K562 (cell line): ENCODE measurements around the gene PEX10. TPM values are rescaled to one million over a fixed set of nuclear protein-coding genes. Genes with fewer than 3 reads are reported as not detected.

Experiments
- ATAC-seq: fragments of 200-7000 bp; cut with Tn5 transposase; 3 replicates; pipeline ENCODE4 v1.9.1; 2020; ENCODE audit warnings: moderate library complexity
- BruUV-seq: library from RNA; stranded (reverse); fragments of 400-500 nt; replicated peaks from 2 replicates; lab custom pipeline; 2021; lab: Mats Ljungman, UMichigan
- CTCF ChIA-PET: fragments of 300-600 bp; formaldehyde crosslinking; extraction: SDS; loops from one replicate; lab custom pipeline; 2021; ENCODE audit warnings: low intra/inter-chr PET ratio; lab: Yijun Ruan, JAX
- POLR2A ChIA-PET: fragments of 300-600, 350-650 bp; sonication (Branson Sonifier 250); formaldehyde crosslinking; extraction: SDS; loops from one replicate; lab custom pipeline; 2021; ENCODE audit warnings: antibody characterized with exemption, inconsistent platforms; lab: Yijun Ruan, JAX
- DNase-seq, 4 experiments: peaks; one replicate each; pipeline versions ENCODE4 v3.0.0 to v3.0.0-alpha.2; 2011 to 2018; ENCODE audit warnings: low spot score in 3 of 4, mixed read lengths in 3 of 4; ENCODE audit errors: extremely low read depth in 1 of 4
- FAIRE-seq: peaks from 2 replicates; lab custom pipeline; 2011; peaks lifted over from hg19 to GRCh38; lab: Jason Lieb, UNC
- H2AFZ ChIP-seq: 2 replicates; pipeline ENCODE4 v1.6.0; 2011; ENCODE audit warnings: low read depth, low read length, control low read depth, inconsistent platforms
- H3K27ac ChIP-seq: fragments of 200-600 bp; 3 replicates; pipeline ENCODE4 v1.8.0; 2011; ENCODE audit warnings: low read depth, mild to moderate bottlenecking, control low read depth, inconsistent platforms, low read length, moderate library complexity, mixed read lengths; ENCODE audit errors: extremely low read depth
- H3K27me3 ChIP-seq, 2 experiments: fragments of 300-600 bp in 1 of 2; 2 replicates in 1 of 2; 3 replicates in 1 of 2; pipeline versions ENCODE4 v1.6.0 to v1.8.0; 2011; ENCODE audit warnings: inconsistent platforms in 2 of 2, low read length in 2 of 2, mild to moderate bottlenecking in 1 of 2, mixed read lengths in 1 of 2, moderate library complexity in 1 of 2; ENCODE audit not compliant: control insufficient read depth in 2 of 2, insufficient read depth in 2 of 2
- H3K36me3 ChIP-seq: fragments of 300-600 bp; 3 replicates; pipeline ENCODE4 v1.8.0; 2011; ENCODE audit warnings: mild to moderate bottlenecking, low read length, inconsistent platforms; ENCODE audit not compliant: control insufficient read depth, insufficient read depth
- H3K4me1 ChIP-seq, 2 experiments: fragments of 200-600 bp in 1 of 2; replicated peaks in 1 of 2; 2 replicates in 1 of 2; 3 replicates in 1 of 2; pipeline versions ENCODE4 v1.5.1 to v1.8.0; 2011; ENCODE audit warnings: inconsistent platforms in 2 of 2, low read length in 2 of 2, mild to moderate bottlenecking in 1 of 2, mixed read lengths in 1 of 2, moderate library complexity in 1 of 2; ENCODE audit not compliant: control insufficient read depth in 2 of 2, insufficient read depth in 2 of 2
- H3K4me2 ChIP-seq: 2 replicates; pipeline ENCODE4 v1.6.1; 2011; ENCODE audit warnings: low read length, control low read depth, inconsistent platforms, mixed read lengths; ENCODE audit not compliant: insufficient read depth
- H3K4me3 ChIP-seq: fragments of 200-600 bp; sonication (generic), shearing (Covaris generic); 2 replicates; pipeline ENCODE4 v1.5.1; 2016; ENCODE audit warnings: control low read depth, inconsistent platforms
- H3K79me2 ChIP-seq: fragments of 200-600 bp; 3 replicates; pipeline ENCODE4 v1.8.0; 2011; ENCODE audit warnings: low read length, inconsistent platforms; ENCODE audit not compliant: control insufficient read depth, insufficient read depth
- H3K9ac ChIP-seq, 2 experiments: 2 replicates each; pipeline versions ENCODE4 v1.6.0 to v1.6.1; 2011; ENCODE audit warnings: low read depth in 2 of 2, low read length in 2 of 2, control low read depth in 1 of 2, inconsistent platforms in 1 of 2, mild to moderate bottlenecking in 1 of 2, mixed read lengths in 1 of 2; ENCODE audit not compliant: insufficient read depth in 1 of 2
- H3K9me1 ChIP-seq: one replicate; pipeline ENCODE4 v1.6.0; 2011; ENCODE audit warnings: inconsistent platforms, mild to moderate bottlenecking, low read length, moderate library complexity; ENCODE audit not compliant: control insufficient read depth, insufficient read depth
- H3K9me3 ChIP-seq: replicated peaks from 2 replicates; pipeline ENCODE4 v1.5.1; 2011; ENCODE audit warnings: low read depth, low read length, inconsistent platforms; ENCODE audit not compliant: control insufficient read depth, insufficient read depth
- H4K20me1 ChIP-seq: replicated peaks from 2 replicates; pipeline ENCODE4 v1.6.1; 2011; ENCODE audit warnings: low read length, inconsistent platforms, mixed read lengths; ENCODE audit not compliant: control insufficient read depth, insufficient read depth
- E2F5 ChIP-seq: sonication (generic); formaldehyde crosslinking; IDR thresholded peaks from 2 replicates; pipeline ENCODE4 v1.8.0; 2022; ENCODE audit warnings: mild to moderate bottlenecking, missing genetic modification reagents
- IRF1 ChIP-seq: sonication (generic); formaldehyde crosslinking; IDR thresholded peaks from 2 replicates; pipeline ENCODE4 v1.8.0; 2022; ENCODE audit warnings: missing genetic modification reagents, mild to moderate bottlenecking, borderline replicate concordance
- KAT7 ChIP-seq: sonication (generic); formaldehyde crosslinking; IDR thresholded peaks from 2 replicates; pipeline ENCODE4 v1.8.0; 2022; ENCODE audit warnings: missing genetic modification reagents, mild to moderate bottlenecking, borderline replicate concordance
- NFE2 ChIP-seq: IDR thresholded peaks from 2 replicates; pipeline ENCODE4 v1.6.1; 2014; ENCODE audit warnings: antibody characterized with exemption, low read depth
- PCBP1 ChIP-seq: fragments of 200-400 bp; formaldehyde crosslinking; IDR thresholded peaks from 2 replicates; pipeline ENCODE4 v1.6.1; 2018; ENCODE audit warnings: mild to moderate bottlenecking, low read depth, low read length; ENCODE audit not compliant: poor library complexity, severe bottlenecking
- RERE ChIP-seq: sonication (generic); formaldehyde crosslinking; IDR thresholded peaks from 2 replicates; pipeline ENCODE4 v1.8.0; 2023; ENCODE audit warnings: missing genetic modification reagents, mild to moderate bottlenecking, borderline replicate concordance
- SNIP1 ChIP-seq: fragments of 450-650 bp; IDR thresholded peaks from 2 replicates; pipeline ENCODE4 v1.7.1; 2017; ENCODE audit warnings: low read depth, mild to moderate bottlenecking
- WGBS: fragments of 100-300 bp; shearing (Covaris generic); methylation state at CpG from one replicate; pipeline ENCODE4 v1.1.6; 2016; ENCODE audit warnings: low coverage, mixed read lengths; ENCODE audit not compliant: insufficient coverage; ENCODE audit errors: missing lambda C conversion rate; 5-methylcytosine and 5-hydroxymethylcytosine counted together
- in situ Hi-C: fragments of 300-500 bp; cut with MboI; formaldehyde crosslinking; loops from 4 replicates; pipeline ENCODE4 v1.15.0; 2018; ENCODE audit warnings: inconsistent platforms, mixed read lengths
- intact Hi-C: fragments of 100-400 bp; cut with micrococcal nuclease; formaldehyde crosslinking; loops from 2 replicates; pipeline ENCODE4 v1.14.2; 2022
- polyA plus RNA-seq, 8 experiments: library from polyadenylated mRNA; depleted of rRNA in 4 of 8; stranded (reverse) in 5 of 8; unstranded in 3 of 8; fragments of >200 nt; fragmentation: Nextera tagmentation in 2 of 8; fragmentation: Illumina TruSeq in 1 of 8; extraction: Ambion mirVana in 2 of 8; extraction: Trizol in 1 of 8; gene quantifications; 2 replicates each; pipeline versions ENCODE4 v1.2.1 to v1.2.3, GENCODE V29; 2011 to 2014; ENCODE audit warnings: inconsistent platforms in 1 of 8, missing spikeins in 1 of 8
- total RNA-seq, 7 experiments: library from RNA; depleted of rRNA in 6 of 7; stranded (reverse); fragments of >200 nt in 6 of 7; fragmentation: Illumina TruSeq in 2 of 7; extraction: Trizol in 2 of 7; gene quantifications; 2 replicates each; pipeline versions ENCODE4 v1.2.1 to v1.2.3, GENCODE V29; 2011 to 2021; ENCODE audit warnings: low replicate concordance in 1 of 7

The PEX10 gene
- total and polyA plus RNA-seq, 9 of the 15 experiments (the other 6 are each of a cell fraction or from before 2014, with no cell fraction given) = 0.03 to 26.2 (median 8.7) TPM

- WGBS = 1% methylated on average over 7 of the region's 7 CpGs
- no TSS peak for BruUV-seq
- in situ Hi-C loops = no loop called here
Measured at GRCh38 chr1:2436876-2437275, 24.5 kb upstream of the PEX10 start.

DNA sequence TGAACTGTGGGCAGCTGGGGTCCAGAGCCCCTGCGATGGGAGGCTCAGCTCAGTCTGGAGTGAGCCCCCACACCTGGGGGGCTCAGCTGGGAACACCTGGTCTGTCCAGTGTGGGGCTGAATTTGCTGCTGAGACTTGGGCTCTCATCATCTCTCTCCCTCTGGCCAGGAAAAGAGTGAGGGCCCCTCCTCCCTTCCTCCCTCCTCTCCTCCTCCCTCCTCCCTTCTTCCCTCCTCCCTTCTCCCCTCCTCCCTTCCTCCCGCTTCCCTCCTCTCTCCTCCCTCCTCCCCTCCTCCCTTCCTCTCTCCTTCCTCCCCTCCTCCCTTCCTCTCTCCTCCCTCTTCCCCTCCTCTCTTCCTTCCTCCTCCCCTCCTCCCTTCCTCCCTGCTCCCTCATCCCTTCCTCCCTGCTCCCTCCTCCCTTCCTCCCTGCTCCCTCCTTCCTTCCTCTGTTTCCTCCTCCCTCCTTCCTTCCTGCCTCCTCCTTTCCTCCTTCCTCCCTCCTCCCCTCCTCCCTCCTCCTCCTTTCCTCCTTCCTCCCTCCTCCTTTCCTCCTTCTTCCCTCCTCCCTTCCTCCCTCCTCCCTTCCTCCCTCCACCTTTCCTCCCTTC, 23.5 kb upstream of the PEX10 start:
- Histone ChIP-seq H3K27me3 (peaks cover 24 to 73% of the 10 kb centered on the region in 2 experiments), H3K9ac (no peak overlapping the region; a peak in 1 of 4 replicates), H3K79me2 (no peaks in the 10 kb centered on the region), H3K27ac (no peak overlapping the region), H4K20me1 (no peaks in the 10 kb centered on the region), H2AFZ (no peak overlapping the region), H3K4me2 (no peak overlapping the region), H3K9me3 (no peaks in the 10 kb centered on the region), H3K4me3 (no peak overlapping the region), H3K9me1 (no peaks in the 10 kb centered on the region), H3K36me3 (no peaks in the 10 kb centered on the region), H3K4me1 (peaks cover 0 to 36% of the 10 kb centered on the region in 2 experiments; a peak in 2 of 5 replicates)
- intact Hi-C loops (no loop called here), in situ Hi-C loops (no loop called here)
- BruUV-seq = no TSS peak
- POLR2A ChIA-PET = interaction anchor here (0.5 kb wide), 1 partner anchor 148 kb away, joined by 3 read pairs; no protein-coding TSS in a partner anchor
- CTCF ChIA-PET = no interaction called here
- DNase-seq = no peak
- no peak for ATAC-seq
- FAIRE-seq = no peak
- WGBS = no CpG with 5 or more reads among the region's 2 CpGs
- TF ChIP-seq IRF1 (CRISPR knock-in tag) (no peak), RERE (CRISPR knock-in tag) (no peak), E2F5 (no peak), NFE2 (no peak), PCBP1 (peak; percentile 19)

More at GRCh38 chr1:2436876-2437275, 24.5 kb upstream of the PEX10 start:
- Histone ChIP-seq H3K4me2 (no peak overlapping the region), H3K9me1 (no peaks in the 10 kb centered on the region), H3K4me3 (no peak overlapping the region), H3K9ac (no peak overlapping the region), H3K27ac (no peak overlapping the region), H3K27me3 (peaks cover 23 to 74% of the 10 kb centered on the region in 2 experiments), H3K36me3 (no peaks in the 10 kb centered on the region), H3K4me1 (peaks cover 0 to 34% of the 10 kb centered on the region in 2 experiments; a peak in 2 of 5 replicates), H3K79me2 (no peaks in the 10 kb centered on the region), H4K20me1 (no peaks in the 10 kb centered on the region; the same call in 1 of the 2 replicates), H2AFZ (no peak overlapping the region)
- ATAC-seq (no peak), FAIRE-seq (no peak), DNase-seq (no peak)
- CTCF ChIA-PET = no interaction called here
- intact Hi-C loops = no loop called here
- POLR2A ChIA-PET = no interaction called here
- no peak for TF ChIP-seq SNIP1
- no peak for TF ChIP-seq KAT7 (CRISPR knock-in tag)
- TF ChIP-seq, all 486 proteins: peak for 0
- H3K9me3 ChIP-seq = no peaks in the 10 kb centered on the region
